Endothelial cell of umbilical vein (primary cell): ENCODE data around the gene VWA8. TPM values are rescaled to one million over a fixed set of nuclear protein-coding genes. Genes with fewer than 3 reads are reported as not detected.

Experiments
- BruUV-seq: library from RNA; stranded (reverse); fragments of 400-500 nt; replicated peaks from 2 replicates; lab custom pipeline; 2021; lab: Mats Ljungman, UMichigan
- CTCF ChIA-PET: fragments of 300-600, 350-600 bp; sonication (Branson Sonifier 250); formaldehyde crosslinking; loops from one replicate; lab custom pipeline; 2021; ENCODE audit warnings: antibody characterized with exemption, inconsistent platforms; lab: Charles Lee
- POLR2A ChIA-PET: fragments of 300-600, 350-600 bp; sonication (Branson Sonifier 250); formaldehyde crosslinking; loops from one replicate; lab custom pipeline; 2021; ENCODE audit warnings: antibody characterized with exemption, inconsistent platforms; lab: Charles Lee
- DNase-seq: peaks from one replicate; pipeline ENCODE4 v3.0.0-alpha.2; 2011; ENCODE audit warnings: low read depth, low spot score
- FAIRE-seq: peaks from 2 replicates; lab custom pipeline; 2011; peaks lifted over from hg19 to GRCh38; lab: Jason Lieb, UNC
- H2AFZ ChIP-seq: 2 replicates; pipeline ENCODE4 v1.6.0; 2012; ENCODE audit warnings: low read depth, low read length, control low read depth, inconsistent platforms
- H3K27ac ChIP-seq: 2 replicates; pipeline ENCODE4 v1.5.1; 2011; ENCODE audit warnings: low read depth, mild to moderate bottlenecking, control low read depth, low read length, moderate library complexity; ENCODE audit not compliant: insufficient read depth
- H3K27me3 ChIP-seq, 2 experiments: 2 replicates each; pipeline versions ENCODE4 v1.6.0 to v1.6.1; 2011; ENCODE audit warnings: low read length in 2 of 2, mixed read lengths in 1 of 2; ENCODE audit not compliant: control insufficient read depth in 2 of 2, insufficient read depth in 2 of 2
- H3K36me3 ChIP-seq, 2 experiments: 2 replicates in 1 of 2; 3 replicates in 1 of 2; pipeline ENCODE4 v1.5.1; 2011; ENCODE audit warnings: low read length in 2 of 2, mild to moderate bottlenecking in 1 of 2, moderate library complexity in 1 of 2; ENCODE audit not compliant: control insufficient read depth in 2 of 2, insufficient read depth in 2 of 2; ENCODE audit errors: extremely low read depth in 1 of 2
- H3K4me1 ChIP-seq: 3 replicates; pipeline ENCODE4 v1.5.1; 2011; ENCODE audit warnings: mild to moderate bottlenecking, low read length; ENCODE audit not compliant: control insufficient read depth, insufficient read depth; ENCODE audit errors: extremely low read depth
- H3K4me2 ChIP-seq: 2 replicates; pipeline ENCODE4 v1.6.1; 2011; ENCODE audit warnings: low read length, control low read depth, mixed read lengths; ENCODE audit not compliant: insufficient read depth
- H3K4me3 ChIP-seq, 3 experiments: fragments of 200-600 bp in 1 of 3; sonication (generic), shearing (Covaris generic) in 1 of 3; replicated peaks in 1 of 3; 2 replicates each; pipeline ENCODE4 v1.5.1; 2011 to 2016; ENCODE audit warnings: control low read depth in 3 of 3, low read length in 3 of 3, mild to moderate bottlenecking in 2 of 3, inconsistent platforms in 1 of 3, low read depth in 1 of 3, moderate library complexity in 1 of 3; ENCODE audit not compliant: insufficient read depth in 1 of 3
- H3K79me2 ChIP-seq: 2 replicates; pipeline ENCODE4 v1.6.0; 2012; ENCODE audit warnings: low read length, inconsistent platforms; ENCODE audit not compliant: control insufficient read depth, insufficient read depth
- H3K9ac ChIP-seq: replicated peaks from 2 replicates; pipeline ENCODE3; 2011; ENCODE audit warnings: low read length, control low read depth; ENCODE audit not compliant: insufficient read depth; ENCODE audit errors: extremely low read depth
- H3K9me1 ChIP-seq: replicated peaks from 3 replicates; pipeline ENCODE4 v1.6.0; 2011; ENCODE audit warnings: mild to moderate bottlenecking, low read length; ENCODE audit not compliant: control insufficient read depth, insufficient read depth; ENCODE audit errors: extremely low read depth
- H3K9me3 ChIP-seq: replicated peaks from 2 replicates; pipeline ENCODE4 v1.5.1; 2012; ENCODE audit warnings: low read length, inconsistent platforms; ENCODE audit not compliant: control insufficient read depth, insufficient read depth
- H4K20me1 ChIP-seq: replicated peaks from 2 replicates; pipeline ENCODE3; 2011; ENCODE audit warnings: mild to moderate bottlenecking, low read length; ENCODE audit not compliant: control insufficient read depth, insufficient read depth; ENCODE audit errors: extremely low read depth
- CTCF ChIP-seq, 2 donors: IDR thresholded peaks; 1 replicate in 1 of 2; 2 replicates in 1 of 2; pipeline ENCODE4 v1.5.1; 2011; ENCODE audit warnings: low read length in 2 of 2, mild to moderate bottlenecking in 2 of 2, moderate library complexity in 2 of 2, control low read depth in 1 of 2, inconsistent platforms in 1 of 2, low read depth in 1 of 2; ENCODE audit not compliant: insufficient read depth in 1 of 2; ENCODE audit errors: extremely low read depth in 1 of 2
- EZH2 ChIP-seq: IDR thresholded peaks from 2 replicates; pipeline ENCODE4 v1.6.1; 2012; ENCODE audit warnings: borderline replicate concordance, low read depth, mild to moderate bottlenecking, moderate library complexity, low read length, inconsistent platforms; ENCODE audit not compliant: severe bottlenecking
- FOS ChIP-seq: IDR thresholded peaks from 2 replicates; pipeline ENCODE4 v1.6.1; 2011; ENCODE audit warnings: mild to moderate bottlenecking, low read length, moderate library complexity, borderline replicate concordance; ENCODE audit not compliant: insufficient read depth
- GATA2 ChIP-seq: IDR thresholded peaks from 2 replicates; pipeline ENCODE4 v1.7.0; 2011; ENCODE audit warnings: low read depth, mild to moderate bottlenecking, moderate library complexity, mixed read lengths, low read length; ENCODE audit not compliant: insufficient read length, insufficient read depth
- JUN ChIP-seq: IDR thresholded peaks from 2 replicates; pipeline ENCODE4 v1.6.1; 2011; ENCODE audit warnings: borderline replicate concordance, low read depth; ENCODE audit not compliant: insufficient read length, insufficient read depth
- MYC ChIP-seq: IDR thresholded peaks from one replicate; pipeline ENCODE4 v1.6.1; 2011; ENCODE audit warnings: mild to moderate bottlenecking, low read depth, low read length
- POLR2A ChIP-seq: IDR thresholded peaks from 2 replicates; pipeline ENCODE4 v1.6.1; 2012; ENCODE audit warnings: low read depth, mild to moderate bottlenecking, control low read depth, low read length
- POLR2AphosphoS5 ChIP-seq: IDR thresholded peaks from 2 replicates; pipeline ENCODE4 v1.6.1; 2012; ENCODE audit warnings: low read depth, mild to moderate bottlenecking, control low read depth, low read length, moderate library complexity; ENCODE audit not compliant: insufficient read depth
- dilution Hi-C: fragments of 300-500 bp; cut with MboI; formaldehyde crosslinking; loops from one replicate; pipeline ENCODE4 v1.15.0; 2019; ENCODE audit warnings: low sequenced_read_pairs; ENCODE audit not compliant: extremely low pct_ligation_motif_present
- intact Hi-C: fragments of 100-400 bp; cut with micrococcal nuclease; formaldehyde crosslinking; loops from one replicate; pipeline ENCODE4 v1.10.0; 2022
- polyA plus RNA-seq, 4 experiments: library from polyadenylated mRNA; depleted of rRNA in 3 of 4; stranded (reverse) in 3 of 4; unstranded in 1 of 4; fragments of >200 nt; gene quantifications; 2 replicates each; pipeline versions ENCODE4 v1.2.1 to v1.2.3, GENCODE V29; 2011 to 2012; ENCODE audit warnings: missing spikeins in 1 of 4
- total RNA-seq: library from RNA; stranded (reverse); gene quantifications from 2 replicates; pipeline ENCODE4 v1.2.3, GENCODE V29; 2021
- TF ChIP-seq, protein P1 (sequence below): IDR thresholded peaks from 2 replicates; pipeline ENCODE4 v1.6.1; 2011; ENCODE audit not compliant: insufficient read depth, insufficient read length

The VWA8 gene
- total and polyA plus RNA-seq, 2 donors (not counting 3 experiments of a cell fraction or from before 2014, with no cell fraction given): 2.9 to 11.3 TPM

DNA sequence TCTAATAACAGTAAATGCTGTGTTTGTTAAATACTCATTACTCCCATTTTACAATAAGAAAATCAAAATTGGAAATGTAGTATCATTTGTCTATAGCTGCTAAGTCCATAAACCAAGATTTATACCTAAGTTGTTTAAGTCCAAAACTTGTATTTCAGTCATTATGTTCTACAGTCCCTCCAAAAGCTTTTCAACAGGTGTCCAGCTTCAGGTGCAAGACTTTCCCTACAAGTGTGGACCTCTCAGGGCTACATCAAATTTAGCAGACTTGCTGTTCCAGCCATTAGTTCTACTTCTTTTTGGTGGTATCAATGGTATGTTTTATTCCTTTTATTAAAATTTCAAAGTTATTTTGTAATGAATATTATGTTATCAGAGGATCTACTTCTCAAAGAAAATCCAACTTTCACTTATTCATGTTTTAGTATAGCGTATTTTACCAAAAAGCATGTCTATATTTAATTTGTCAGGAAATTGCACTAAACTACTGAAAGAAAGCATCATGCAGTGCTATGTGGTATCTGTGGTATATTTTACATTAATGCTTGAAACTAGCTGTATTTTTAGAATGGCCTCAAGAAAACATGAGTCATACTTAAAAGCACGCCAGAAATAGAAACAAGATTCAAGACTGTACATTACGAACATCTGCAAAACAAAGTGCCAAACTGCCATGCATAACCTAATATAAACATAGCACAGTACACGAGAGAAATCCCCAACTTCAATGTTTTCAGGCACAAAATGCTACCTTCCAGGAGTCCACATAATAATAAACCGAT is 44.5 kb downstream of the VWA8 start:
- peak overlapping the region in 1 of 3 experiments; percentile 51 for H3K4me3 ChIP-seq
- peak overlapping the region; percentile 76 for H3K4me2 ChIP-seq
- H3K79me2 ChIP-seq: no peaks in the 10 kb centered on the region
- H3K9ac ChIP-seq: peak overlapping the region; percentile 47
- H3K27ac ChIP-seq: peak overlapping the region; percentile 61
- H4K20me1 ChIP-seq: no peaks in the 10 kb centered on the region
- H3K27me3 ChIP-seq: no peaks in the 10 kb centered on the region
- ChIA-PET CTCF (interaction anchor here (0.6 to 1.5 kb wide), 9 partner anchors 9 to 762 kb away, joined by 3 to 6 read pairs (median 3); no protein-coding TSS in a partner anchor), POLR2A (no interaction called here)
- DNase-seq (peak; percentile 86), FAIRE-seq (peak; percentile 62)
- H3K36me3 ChIP-seq: no peaks in the 10 kb centered on the region
- no peak overlapping the region for H2AFZ ChIP-seq
- TF ChIP-seq FOS (peak; percentile 64), GATA2 (no peak), JUN (peak; percentile 91), POLR2AphosphoS5 (no peak)
- no peaks in the 10 kb centered on the region for H3K9me1 ChIP-seq
- dilution Hi-C loops: no loop called here
- no TSS peak for BruUV-seq
- no peaks in the 10 kb centered on the region for H3K9me3 ChIP-seq
- intact Hi-C loops: loop anchor here (5.0 to 10.0 kb wide), 3 partner anchors 46 to 252 kb away; partner anchors contain the start of gene VWA8
- H3K4me1 ChIP-seq: peaks cover 23% of the 10 kb centered on the region

- DNase-seq (no peak), FAIRE-seq (no peak)
- no peak overlapping the region for H3K4me2 ChIP-seq
- no peak overlapping the region for H3K9ac ChIP-seq
- no peaks in the 10 kb centered on the region for H3K79me2 ChIP-seq
- no peaks in the 10 kb centered on the region for H3K27me3 ChIP-seq
- H3K36me3 ChIP-seq: no peaks in the 10 kb centered on the region
- ChIA-PET POLR2A (no interaction called here), CTCF (no interaction called here)
- TF ChIP-seq JUN: no peak
- no peak for TF ChIP-seq EZH2
- no peak for TF ChIP-seq MYC
- no peak for TF ChIP-seq POLR2AphosphoS5
- no peak for TF ChIP-seq CTCF (IDR thresholded peaks at IDR 0.05; ENCODE audit: extremely low read depth in 1 of 2, insufficient read depth in 1 of 2, low read depth in 1 of 2, low read length in 2 of 2)
- TF ChIP-seq POLR2A: no peak
- TF ChIP-seq FOS: no peak
- TF ChIP-seq, protein P1, sequence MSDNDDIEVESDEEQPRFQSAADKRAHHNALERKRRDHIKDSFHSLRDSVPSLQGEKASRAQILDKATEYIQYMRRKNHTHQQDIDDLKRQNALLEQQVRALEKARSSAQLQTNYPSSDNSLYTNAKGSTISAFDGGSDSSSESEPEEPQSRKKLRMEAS: no peak
- TF ChIP-seq GATA2: no peak
- H3K9me3 ChIP-seq: no peaks in the 10 kb centered on the region
- dilution Hi-C loops (no loop called here), intact Hi-C loops (loop anchor here (5.0 to 10.0 kb wide), 3 partner anchors 47 to 250 kb away; partner anchors contain the start of gene VWA8)
- BruUV-seq: no TSS peak
- H3K27ac ChIP-seq: no peak overlapping the region
- H3K4me1 ChIP-seq: peaks cover 23% of the 10 kb centered on the region
- H2AFZ ChIP-seq: no peak overlapping the region
- H3K4me3 ChIP-seq: no peak overlapping the region
- no peaks in the 10 kb centered on the region for H3K9me1 ChIP-seq
- no peaks in the 10 kb centered on the region for H4K20me1 ChIP-seq
Observed at GRCh38 chr13:41915081-41915480, 45.8 kb downstream of the VWA8 start.
